H1 (cell line): ENCODE results near the gene RPL37A. TPM values are rescaled to one million over a fixed set of nuclear protein-coding genes. Genes with fewer than 3 reads are reported as not detected.

ENCODE experiments used
- CTCF ChIA-PET: fragments of 300-600 bp; sonication (Branson Sonifier 250); formaldehyde crosslinking; loops from one replicate; lab custom pipeline; 2021; ENCODE audit not compliant: partially characterized antibody; lab: Charles Lee
- POLR2A ChIA-PET: fragments of 300-600 bp; sonication (Branson Sonifier 250); formaldehyde crosslinking; loops from one replicate; lab custom pipeline; 2021; ENCODE audit warnings: inconsistent platforms; ENCODE audit not compliant: partially characterized antibody; lab: Charles Lee
- DNase-seq, 2 experiments: peaks; one replicate each; pipeline versions ENCODE4 v3.0.0 to v3.0.0-alpha.2; 2010 to 2022; ENCODE audit warnings: low spot score in 2 of 2, low read depth in 1 of 2, mixed read lengths in 1 of 2
- FAIRE-seq: peaks from 2 replicates; lab custom pipeline; 2011; peaks lifted over from hg19 to GRCh38; lab: Jason Lieb, UNC
- H2AFZ ChIP-seq: 2 replicates; pipeline ENCODE4 v1.8.1; 2012; ENCODE audit warnings: low read length, inconsistent platforms
- H2AK5ac ChIP-seq: 2 replicates; pipeline ENCODE4 v1.6.1; 2013; ENCODE audit warnings: low read depth, low read length
- H2BK120ac ChIP-seq: replicated peaks from 2 replicates; pipeline ENCODE3; 2013; ENCODE audit warnings: low read depth, low read length, inconsistent platforms
- H2BK12ac ChIP-seq: 2 replicates; pipeline ENCODE4 v1.6.1; 2013; ENCODE audit warnings: low read depth, low read length
- H2BK15ac ChIP-seq: 2 replicates; pipeline ENCODE4 v1.6.1; 2013; ENCODE audit warnings: low read length
- H2BK20ac ChIP-seq: 2 replicates; pipeline ENCODE4 v1.6.1; 2013; ENCODE audit warnings: low read length
- H2BK5ac ChIP-seq: 2 replicates; pipeline ENCODE4 v1.6.1; 2013; ENCODE audit warnings: low read depth, low read length
- H3K14ac ChIP-seq: 2 replicates; pipeline ENCODE4 v1.6.1; 2013; ENCODE audit warnings: inconsistent platforms; ENCODE audit not compliant: insufficient read length
- H3K18ac ChIP-seq: 2 replicates; pipeline ENCODE4 v1.6.1; 2013; ENCODE audit warnings: low read length; ENCODE audit errors: extremely low read depth
- H3K23ac ChIP-seq: 2 replicates; pipeline ENCODE4 v1.6.1; 2013; ENCODE audit warnings: inconsistent platforms; ENCODE audit not compliant: insufficient read length
- H3K23me2 ChIP-seq: 2 replicates; pipeline ENCODE4 v1.6.1; 2013; ENCODE audit warnings: low read depth, low read length
- H3K27ac ChIP-seq: 2 replicates; pipeline ENCODE4 v1.6.1; 2011; ENCODE audit warnings: low read depth, low read length, inconsistent platforms
- H3K27me3 ChIP-seq, 4 experiments: replicated peaks in 1 of 4; 1 replicate in 1 of 4; 2 replicates in 3 of 4; pipeline versions ENCODE4 v1.6.1 to v1.8.1; 2011 to 2013; ENCODE audit warnings: low read length in 3 of 4, mild to moderate bottlenecking in 3 of 4, inconsistent platforms in 2 of 4, mixed read lengths in 2 of 4, moderate library complexity in 1 of 4; ENCODE audit not compliant: control insufficient read depth in 3 of 4, insufficient read depth in 3 of 4; ENCODE audit errors: extremely low read depth in 1 of 4
- H3K36me3 ChIP-seq, 4 experiments: 2 replicates each; pipeline versions ENCODE4 v1.6.1 to v1.8.1; 2011 to 2013; ENCODE audit warnings: mild to moderate bottlenecking in 4 of 4, low read length in 3 of 4, moderate library complexity in 2 of 4, control low read depth in 1 of 4, inconsistent platforms in 1 of 4; ENCODE audit not compliant: insufficient read depth in 4 of 4, control insufficient read depth in 2 of 4
- H3K4ac ChIP-seq: replicated peaks from 2 replicates; pipeline ENCODE3; 2013; ENCODE audit warnings: low read length, low read depth, mixed read lengths, inconsistent platforms; ENCODE audit not compliant: insufficient read length
- H3K4me1 ChIP-seq, 4 experiments: replicated peaks in 1 of 4; 1 replicate in 1 of 4; 2 replicates in 3 of 4; pipeline versions ENCODE4 v1.6.1 to v1.8.1; 2011 to 2013; ENCODE audit warnings: low read length in 3 of 4, inconsistent platforms in 2 of 4, mixed read lengths in 1 of 4; ENCODE audit not compliant: insufficient read depth in 4 of 4, control insufficient read depth in 3 of 4
- H3K4me2 ChIP-seq, 2 experiments: 2 replicates each; pipeline versions ENCODE4 v1.6.1 to v1.8.1; 2011 to 2013; ENCODE audit warnings: low read depth in 2 of 2, low read length in 2 of 2, control low read depth in 1 of 2, inconsistent platforms in 1 of 2, mild to moderate bottlenecking in 1 of 2; ENCODE audit not compliant: insufficient read depth in 1 of 2
- H3K4me3 ChIP-seq, 4 experiments: fragments of 200-600, 300-600 bp in 1 of 4; sonication (generic), shearing (Covaris generic), sonication (Bioruptor Twin) in 1 of 4; 2 replicates each; pipeline versions ENCODE4 v1.5.1 to v1.8.1; 2011 to 2016; ENCODE audit warnings: low read length in 4 of 4, low read depth in 3 of 4, control low read depth in 2 of 4, inconsistent platforms in 2 of 4, mild to moderate bottlenecking in 2 of 4, mixed read lengths in 1 of 4, moderate library complexity in 1 of 4; ENCODE audit not compliant: insufficient read depth in 2 of 4; ENCODE audit errors: extremely low read depth in 1 of 4
- H3K56ac ChIP-seq: replicated peaks from 2 replicates; pipeline ENCODE3; 2013; ENCODE audit warnings: low read depth, mild to moderate bottlenecking, mixed read lengths, low read length, inconsistent platforms; ENCODE audit not compliant: insufficient read length
- H3K79me1 ChIP-seq: 2 replicates; pipeline ENCODE4 v1.6.1; 2013; ENCODE audit warnings: low read depth, low read length, control low read depth
- H3K79me2 ChIP-seq, 2 experiments: 2 replicates each; pipeline versions ENCODE4 v1.6.1 to v1.8.1; 2012 to 2013; ENCODE audit warnings: low read length in 2 of 2, mild to moderate bottlenecking in 2 of 2, inconsistent platforms in 1 of 2; ENCODE audit not compliant: insufficient read depth in 2 of 2, control insufficient read depth in 1 of 2
- H3K9ac ChIP-seq, 4 experiments: replicated peaks in 1 of 4; 1 replicate in 1 of 4; 2 replicates in 3 of 4; pipeline versions ENCODE4 v1.6.1 to v1.8.1; 2011 to 2013; ENCODE audit warnings: low read depth in 3 of 4, low read length in 3 of 4, control low read depth in 2 of 4, mild to moderate bottlenecking in 2 of 4, moderate library complexity in 2 of 4, inconsistent platforms in 1 of 4; ENCODE audit errors: extremely low read depth in 1 of 4
- H3K9me3 ChIP-seq, 2 experiments: 2 replicates each; pipeline versions ENCODE4 v1.6.1 to v1.8.1; 2012 to 2013; ENCODE audit warnings: mild to moderate bottlenecking in 2 of 2, moderate library complexity in 2 of 2, control low read depth in 1 of 2, inconsistent platforms in 1 of 2, low read depth in 1 of 2, low read length in 1 of 2, mixed read lengths in 1 of 2; ENCODE audit not compliant: insufficient read depth in 2 of 2
- H4K20me1 ChIP-seq, 2 experiments: replicated peaks in 1 of 2; 2 replicates each; pipeline versions ENCODE3 to v1.8.1; 2011 to 2013; ENCODE audit warnings: inconsistent platforms in 2 of 2, low read length in 2 of 2, mild to moderate bottlenecking in 1 of 2; ENCODE audit not compliant: insufficient read depth in 2 of 2, control insufficient read depth in 1 of 2
- H4K5ac ChIP-seq: 2 replicates; pipeline ENCODE4 v1.6.1; 2013; ENCODE audit warnings: low read length, low read depth, mixed read lengths, inconsistent platforms; ENCODE audit not compliant: insufficient read length
- H4K8ac ChIP-seq: 2 replicates; pipeline ENCODE4 v1.8.0; 2013; ENCODE audit warnings: mild to moderate bottlenecking, moderate library complexity, low read length, inconsistent platforms; ENCODE audit not compliant: insufficient read depth; ENCODE audit errors: extremely low read depth
- H4K91ac ChIP-seq: replicated peaks from 2 replicates; pipeline ENCODE3; 2013; ENCODE audit warnings: low read length, mixed read lengths, inconsistent platforms; ENCODE audit not compliant: insufficient read length
- CTCF ChIP-seq, 3 experiments: IDR thresholded peaks; 1 replicate in 2 of 3; 2 replicates in 1 of 3; pipeline versions ENCODE4 v1.5.1 to v1.6.1; 2011; ENCODE audit warnings: low read length in 3 of 3, mild to moderate bottlenecking in 3 of 3, inconsistent platforms in 2 of 3, low read depth in 1 of 3, moderate library complexity in 1 of 3; ENCODE audit not compliant: insufficient read depth in 1 of 3; ENCODE audit errors: control extremely low read depth in 1 of 3
- EZH2 ChIP-seq: fragments of 200-600 bp; sonication (generic); IDR thresholded peaks from 2 replicates; pipeline ENCODE4 v1.7.1; 2012; ENCODE audit warnings: low read depth, mild to moderate bottlenecking, moderate library complexity, low read length, inconsistent platforms; ENCODE audit not compliant: severe bottlenecking
- JUN ChIP-seq: IDR thresholded peaks from 2 replicates; pipeline ENCODE4 v1.6.1; 2011; ENCODE audit warnings: low read depth, mild to moderate bottlenecking, improper control_type of control experiment, low read length
- KDM1A ChIP-seq: fragments of 200-600, 300-600 bp; sonication (generic); IDR thresholded peaks from 2 replicates; pipeline ENCODE4 v1.7.1; 2016; ENCODE audit warnings: mild to moderate bottlenecking, low read length, borderline replicate concordance
- MAFK ChIP-seq: IDR thresholded peaks from 2 replicates; pipeline ENCODE4 v1.6.1; 2012; ENCODE audit warnings: low read depth, mild to moderate bottlenecking, improper control_type of control experiment, low read length
- POU5F1 ChIP-seq: IDR thresholded peaks from 2 replicates; pipeline ENCODE4 v1.6.1; 2011; ENCODE audit warnings: low read depth, mild to moderate bottlenecking, low read length, moderate library complexity
- RNF2 ChIP-seq: fragments of 200-900, 300-1000 bp; sonication (generic); IDR thresholded peaks from 2 replicates; pipeline ENCODE4 v1.7.1; 2016; ENCODE audit warnings: borderline replicate concordance, low read depth, mild to moderate bottlenecking, antibody characterized with exemption, low read length; ENCODE audit not compliant: poor library complexity, severe bottlenecking; ENCODE audit errors: missing control alignments
- SRF ChIP-seq: IDR thresholded peaks from 2 replicates; pipeline ENCODE4 v1.6.1; 2011; ENCODE audit warnings: mild to moderate bottlenecking, low read depth, low read length, moderate library complexity
- TAF1 ChIP-seq: IDR thresholded peaks from 2 replicates; pipeline ENCODE4 v1.6.1; 2011; ENCODE audit warnings: mild to moderate bottlenecking, low read depth, low read length
- TAF7 ChIP-seq: optimal IDR thresholded peaks from 2 replicates; pipeline ENCODE3; 2011; ENCODE audit warnings: low read depth, mild to moderate bottlenecking, inconsistent platforms, low read length, moderate library complexity, borderline replicate concordance
- WGBS, 2 experiments: shearing (Covaris generic) in 1 of 2; methylation state at CpG; one replicate each; pipeline versions ENCODE4 v1.1.6 to v1.1.7; 2013 to 2015; ENCODE audit warnings: low lambda C conversion rate in 2 of 2, mixed read lengths in 2 of 2, inconsistent platforms in 1 of 2, low coverage in 1 of 2, missing lambda C conversion rate in 1 of 2; ENCODE audit not compliant: insufficient replicate concordance in 2 of 2, insufficient coverage in 1 of 2, insufficient read length in 1 of 2; ENCODE audit errors: extremely low coverage in 1 of 2, missing lambda C conversion rate in 1 of 2; 5-methylcytosine and 5-hydroxymethylcytosine counted together
- polyA plus RNA-seq, 7 experiments: library from polyadenylated mRNA; depleted of rRNA in 3 of 7; stranded (reverse) in 5 of 7; unstranded in 2 of 7; fragments of >200 nt in 5 of 7; fragments of 200-250 nt in 2 of 7; gene quantifications; 1 replicate in 5 of 7; 2 replicates in 1 of 7; 4 replicates in 1 of 7; pipeline versions ENCODE4 v1.2.1 to v1.2.3, GENCODE V29; 2011 to 2013; ENCODE audit warnings: missing spikeins in 2 of 7, mixed read lengths in 2 of 7
- total RNA-seq: library from RNA; stranded (reverse); fragmentation: NEBNext Ultra II Directional; extraction: Animal tissue kit (Norgen Biotek cat#: 25700); gene quantifications from 2 replicates; pipeline ENCODE4 v1.2.1, GENCODE V29; 2021
- TF ChIP-seq, protein P1 (sequence below): IDR thresholded peaks from 2 replicates; pipeline ENCODE4 v1.6.1; 2012; ENCODE audit warnings: inconsistent platforms

RPL37A gene
- total and polyA plus RNA-seq, 2 of the 8 experiments (the other 6 are each of a cell fraction or from before 2014, with no cell fraction given) = 1,737 to 3,180 TPM

GRCh38 chr2:216540920-216541319 lies 42.3 kb downstream of the RPL37A start:
- no peak overlapping the region for H3K23ac ChIP-seq
- DNase-seq (no peak), FAIRE-seq (no peak)
- POLR2A ChIA-PET = interaction anchor here (1.1 to 1.4 kb wide), 2 partner anchors 42 to 79 kb away, joined by 3 to 5 read pairs; partner anchors contain the start of gene RPL37A
- H3K9me3 ChIP-seq = no peaks in the 10 kb centered on the region
- H3K56ac ChIP-seq = no peak overlapping the region
- H3K18ac ChIP-seq = no peak overlapping the region
- H3K4me3 ChIP-seq = no peak overlapping the region
- no peak overlapping the region for H2BK12ac ChIP-seq
- no peak overlapping the region for H2BK15ac ChIP-seq
- H3K79me2 ChIP-seq = no peaks in the 10 kb centered on the region
- H3K14ac ChIP-seq = no peak overlapping the region
- H3K4ac ChIP-seq = no peak overlapping the region
- H3K23me2 ChIP-seq = no peaks in the 10 kb centered on the region; the same call in 1 of the 2 replicates
- no peak overlapping the region for H2AK5ac ChIP-seq
- H4K91ac ChIP-seq = no peak overlapping the region
- no peak overlapping the region for H3K27ac ChIP-seq
- H3K9ac ChIP-seq = no peak overlapping the region
- no peak overlapping the region for H2BK5ac ChIP-seq
- no peak overlapping the region for H4K5ac ChIP-seq
- CTCF ChIA-PET = interaction anchor here (0.9 to 1.8 kb wide), 4 partner anchors 17 to 125 kb away, joined by 3 to 11 read pairs (median 4); no protein-coding TSS in a partner anchor
- H3K79me1 ChIP-seq = no peaks in the 10 kb centered on the region
- peaks cover 0 to 4% of the 10 kb centered on the region in 2 experiments for H4K20me1 ChIP-seq
- H2BK20ac ChIP-seq = no peak overlapping the region
- H3K4me1 ChIP-seq = no peaks in the 10 kb centered on the region
- no peak overlapping the region for H2AFZ ChIP-seq
- no peaks in the 10 kb centered on the region; a peak in 1 of 8 replicates for H3K36me3 ChIP-seq
- no peak overlapping the region for H4K8ac ChIP-seq
- WGBS, 2 experiments = 75% methylated on average over 6 of the region's 6 CpGs; no CpG with 5 or more reads in 1 of the 2 experiments
- H3K27me3 ChIP-seq = no peaks in the 10 kb centered on the region; a peak in 1 of 7 replicates
- H3K4me2 ChIP-seq = no peak overlapping the region
- H2BK120ac ChIP-seq = no peak overlapping the region
- TF ChIP-seq TAF7 = no peak
- TF ChIP-seq KDM1A = no peak
- no peak for TF ChIP-seq POU5F1
- TF ChIP-seq JUN = no peak
- no peak for TF ChIP-seq CTCF (IDR thresholded peaks at IDR 0.05; ENCODE audit: control extremely low read depth in 1 of 3, insufficient read depth in 1 of 3, low read depth in 1 of 3, low read length in 3 of 3)
- TF ChIP-seq, protein P1, sequence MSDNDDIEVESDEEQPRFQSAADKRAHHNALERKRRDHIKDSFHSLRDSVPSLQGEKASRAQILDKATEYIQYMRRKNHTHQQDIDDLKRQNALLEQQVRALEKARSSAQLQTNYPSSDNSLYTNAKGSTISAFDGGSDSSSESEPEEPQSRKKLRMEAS = no peak
- TF ChIP-seq SRF = no peak
- no peak for TF ChIP-seq MAFK
- TF ChIP-seq EZH2 = no peak
- no peak for TF ChIP-seq RNF2
- TF ChIP-seq TAF1 = no peak
